Mesenchymal stem cell (in vitro differentiated cells and primary cell): Measurements from ENCODE around the gene CYP2A6.
"Not testable (repeated sequence)": the region's sequence is repeated elsewhere in the genome, so short reads cannot be mapped to it uniquely, and the experiment has no call there.

Source experiments
- DNase-seq: peaks from one replicate; pipeline ENCODE4 v3.0.0-alpha.2; 2013
- H2AFZ ChIP-seq: one replicate; pipeline ENCODE4 v1.6.1; 2013; ENCODE audit warnings: low read depth, mild to moderate bottlenecking, control low read depth, inconsistent platforms, low read length, moderate library complexity
- H2AK5ac ChIP-seq: 2 replicates; pipeline ENCODE4 v1.6.1; 2013; ENCODE audit warnings: low read length, moderate library complexity, mild to moderate bottlenecking, inconsistent platforms; ENCODE audit not compliant: severe bottlenecking
- H2BK120ac ChIP-seq: one replicate; pipeline ENCODE4 v1.6.1; 2013; ENCODE audit warnings: low read depth, mild to moderate bottlenecking, inconsistent platforms, low read length, moderate library complexity
- H2BK12ac ChIP-seq, 2 experiments: one replicate each; pipeline ENCODE4 v1.6.1; 2013; ENCODE audit warnings: inconsistent platforms in 2 of 2, low read length in 2 of 2, mild to moderate bottlenecking in 2 of 2, moderate library complexity in 2 of 2, control low read depth in 1 of 2
- H2BK15ac ChIP-seq: one replicate; pipeline ENCODE4 v1.6.1; 2013; ENCODE audit warnings: mild to moderate bottlenecking, low read depth, inconsistent platforms; ENCODE audit not compliant: poor library complexity, severe bottlenecking
- H2BK5ac ChIP-seq: 2 replicates; pipeline ENCODE4 v1.6.1; 2013; ENCODE audit warnings: low read depth, mild to moderate bottlenecking, low read length, control low read depth, inconsistent platforms; ENCODE audit not compliant: poor library complexity, severe bottlenecking
- H3K14ac ChIP-seq, 2 experiments: one replicate each; pipeline ENCODE4 v1.6.1; 2013; ENCODE audit warnings: inconsistent platforms in 2 of 2, low read length in 2 of 2, control low read depth in 1 of 2, mild to moderate bottlenecking in 1 of 2, moderate library complexity in 1 of 2
- H3K18ac ChIP-seq, 2 experiments: one replicate each; pipeline ENCODE4 v1.6.1; 2013; ENCODE audit warnings: inconsistent platforms in 2 of 2, low read length in 2 of 2, control low read depth in 1 of 2, low read depth in 1 of 2, mild to moderate bottlenecking in 1 of 2
- H3K23ac ChIP-seq, 2 experiments: one replicate each; pipeline ENCODE4 v1.6.1; 2013; ENCODE audit warnings: inconsistent platforms in 2 of 2, low read length in 2 of 2, mild to moderate bottlenecking in 2 of 2, moderate library complexity in 2 of 2, control low read depth in 1 of 2
- H3K27ac ChIP-seq: 2 replicates; pipeline ENCODE4 v1.5.1; 2013; ENCODE audit warnings: mild to moderate bottlenecking, moderate library complexity, low read length, control low read depth, inconsistent platforms; ENCODE audit not compliant: poor library complexity, severe bottlenecking
- H3K27me3 ChIP-seq, 2 experiments: 2 replicates each; pipeline versions ENCODE4 v1.6.1 to v1.7.0; 2013; ENCODE audit warnings: low read length in 2 of 2, mild to moderate bottlenecking in 2 of 2, moderate library complexity in 2 of 2, control low read depth in 1 of 2, inconsistent platforms in 1 of 2; ENCODE audit not compliant: control insufficient read depth in 1 of 2, insufficient read depth in 1 of 2
- H3K36me3 ChIP-seq, 2 experiments: 2 replicates each; pipeline versions ENCODE4 v1.6.1 to v1.7.0; 2013; ENCODE audit warnings: low read length in 2 of 2, control low read depth in 1 of 2, inconsistent platforms in 1 of 2, low read depth in 1 of 2, mild to moderate bottlenecking in 1 of 2; ENCODE audit not compliant: insufficient read depth in 2 of 2, control insufficient read depth in 1 of 2
- H3K4ac ChIP-seq, 2 experiments: one replicate each; pipeline ENCODE4 v1.6.1; 2013; ENCODE audit warnings: inconsistent platforms in 2 of 2, low read length in 2 of 2, mild to moderate bottlenecking in 2 of 2, moderate library complexity in 2 of 2, control low read depth in 1 of 2, low read depth in 1 of 2
- H3K4me1 ChIP-seq: 2 replicates; pipeline ENCODE4 v1.6.1; 2013; ENCODE audit warnings: low read depth, low read length, control low read depth; ENCODE audit not compliant: control insufficient read depth, insufficient read depth
- H3K4me2 ChIP-seq: 2 replicates; pipeline ENCODE4 v1.6.1; 2013; ENCODE audit warnings: low read length, mild to moderate bottlenecking, inconsistent platforms; ENCODE audit not compliant: poor library complexity, severe bottlenecking
- H3K4me3 ChIP-seq, 2 experiments: 2 replicates each; pipeline versions ENCODE4 v1.5.1 to v1.7.0; 2013; ENCODE audit warnings: low read length in 2 of 2, mild to moderate bottlenecking in 2 of 2, control low read depth in 1 of 2, low read depth in 1 of 2; ENCODE audit not compliant: insufficient read depth in 1 of 2
- H3K79me1 ChIP-seq: replicated peaks from 2 replicates; pipeline ENCODE4 v1.6.1; 2013; ENCODE audit warnings: mild to moderate bottlenecking, control low read depth, low read length, inconsistent platforms; ENCODE audit not compliant: poor library complexity, severe bottlenecking
- H3K9ac ChIP-seq: 2 replicates; pipeline ENCODE4 v1.7.0; 2013; ENCODE audit warnings: mild to moderate bottlenecking, low read length, moderate library complexity
- H3K9me3 ChIP-seq: 2 replicates; pipeline ENCODE4 v1.7.0; 2013; ENCODE audit warnings: mild to moderate bottlenecking, low read length; ENCODE audit not compliant: control insufficient read depth
- H4K8ac ChIP-seq: one replicate; pipeline ENCODE4 v1.6.1; 2013; ENCODE audit warnings: inconsistent platforms, mild to moderate bottlenecking, low read length, moderate library complexity
- H4K91ac ChIP-seq: one replicate; pipeline ENCODE4 v1.6.1; 2013; ENCODE audit warnings: mild to moderate bottlenecking, low read length, inconsistent platforms
- WGBS: methylation state at CpG from one replicate; pipeline ENCODE4 v1.1.7; 2013; ENCODE audit warnings: mixed read lengths; 5-methylcytosine and 5-hydroxymethylcytosine counted together

Gene CYP2A6

GRCh38 chr19:40846722-40847121 is 3.5 kb downstream of the CYP2A6 start:
- not testable (repeated sequence) for H3K36me3 ChIP-seq, H3K18ac ChIP-seq, H3K14ac ChIP-seq, H3K23ac ChIP-seq, H3K4me3 ChIP-seq, H2AK5ac ChIP-seq, H3K4ac ChIP-seq, H3K27ac ChIP-seq, H3K79me1 ChIP-seq, H2BK120ac ChIP-seq, H2BK5ac ChIP-seq, H2BK15ac ChIP-seq, H3K4me1 ChIP-seq, H2BK12ac ChIP-seq, DNase-seq, H4K91ac ChIP-seq, H3K9ac ChIP-seq, H3K9me3 ChIP-seq, H2AFZ ChIP-seq, H4K8ac ChIP-seq, H3K4me2 ChIP-seq
- peaks cover 23 to 46% of the 10 kb centered on the region in 2 experiments for H3K27me3 ChIP-seq
- 77% methylated on average over 7 of the region's 8 CpGs for WGBS

- not testable (repeated sequence) for H3K79me1 ChIP-seq, H2AFZ ChIP-seq, H3K27ac ChIP-seq, H3K4me2 ChIP-seq, H2BK5ac ChIP-seq, H3K18ac ChIP-seq, H4K8ac ChIP-seq, H4K91ac ChIP-seq, H3K4ac ChIP-seq, H2BK120ac ChIP-seq, H3K23ac ChIP-seq, H2AK5ac ChIP-seq, H3K9ac ChIP-seq, H2BK12ac ChIP-seq, H3K14ac ChIP-seq, DNase-seq, H3K9me3 ChIP-seq, H3K4me1 ChIP-seq, H3K36me3 ChIP-seq, H2BK15ac ChIP-seq
- WGBS: 7% methylated on average over 9 of the region's 19 CpGs
- H3K4me3 ChIP-seq: peak overlapping the region in 1 of 2 experiments; percentile 18
- H3K27me3 ChIP-seq: peaks cover 11 to 28% of the 10 kb centered on the region in 2 experiments
Measured at GRCh38 chr19:40843653-40844052, 6.6 kb downstream of the CYP2A6 start.

GRCh38 chr19:40842997-40843652 is 7.1 kb downstream of the CYP2A6 start:
- H3K4me2 ChIP-seq, H3K18ac ChIP-seq, H2BK15ac ChIP-seq, H2BK5ac ChIP-seq, H3K23ac ChIP-seq, H3K9me3 ChIP-seq, H3K4me3 ChIP-seq, H3K36me3 ChIP-seq, H2BK120ac ChIP-seq, H3K27ac ChIP-seq, H3K4ac ChIP-seq, H4K91ac ChIP-seq, H3K4me1 ChIP-seq, DNase-seq, H3K14ac ChIP-seq, H2AK5ac ChIP-seq, H3K9ac ChIP-seq, H3K79me1 ChIP-seq, H2AFZ ChIP-seq, H2BK12ac ChIP-seq, H4K8ac ChIP-seq: not testable (repeated sequence)
- peaks cover 7 to 23% of the 10 kb centered on the region in 2 experiments for H3K27me3 ChIP-seq
- WGBS: 79% methylated on average over 7 of the region's 12 CpGs

GRCh38 chr19:40842012-40842411 is 8.2 kb downstream of the CYP2A6 start:
- not testable (repeated sequence) for H3K36me3 ChIP-seq, DNase-seq, H3K18ac ChIP-seq, H3K9me3 ChIP-seq, H3K23ac ChIP-seq, H2BK15ac ChIP-seq, H2AK5ac ChIP-seq, H2BK5ac ChIP-seq, H2AFZ ChIP-seq, H3K14ac ChIP-seq, H3K9ac ChIP-seq, H4K91ac ChIP-seq, H2BK120ac ChIP-seq, H3K4me2 ChIP-seq, H3K4me3 ChIP-seq, H3K4ac ChIP-seq, H2BK12ac ChIP-seq, H4K8ac ChIP-seq, H3K27ac ChIP-seq, H3K79me1 ChIP-seq, H3K4me1 ChIP-seq
- peaks cover 3 to 18% of the 10 kb centered on the region in 2 experiments for H3K27me3 ChIP-seq
- 67% methylated on average over 1 of the region's 3 CpGs for WGBS
